Epithelial cell of esophagus (primary cell): Measurements from ENCODE around the gene FBXL19.

Experiments
- DNase-seq: peaks from one replicate; pipeline ENCODE4 v3.0.0; 2010; ENCODE audit warnings: low read depth
- H3K4me3 ChIP-seq: 2 replicates; pipeline ENCODE4 v1.5.1; 2011; ENCODE audit warnings: mild to moderate bottlenecking, low read length, control low read depth
- CTCF ChIP-seq: IDR thresholded peaks from 2 replicates; pipeline ENCODE4 v1.5.1; 2011; ENCODE audit warnings: low read depth, mild to moderate bottlenecking, low read length, control low read depth, inconsistent platforms; ENCODE audit not compliant: insufficient read depth; ENCODE audit errors: missing control alignments

FBXL19 gene

GRCh38 chr16:30882429-30883310 is 40.7 kb upstream of the FBXL19 start:
- no peak overlapping the region for H3K4me3 ChIP-seq
- TF ChIP-seq CTCF: no peak
- no peak for DNase-seq

DNA sequence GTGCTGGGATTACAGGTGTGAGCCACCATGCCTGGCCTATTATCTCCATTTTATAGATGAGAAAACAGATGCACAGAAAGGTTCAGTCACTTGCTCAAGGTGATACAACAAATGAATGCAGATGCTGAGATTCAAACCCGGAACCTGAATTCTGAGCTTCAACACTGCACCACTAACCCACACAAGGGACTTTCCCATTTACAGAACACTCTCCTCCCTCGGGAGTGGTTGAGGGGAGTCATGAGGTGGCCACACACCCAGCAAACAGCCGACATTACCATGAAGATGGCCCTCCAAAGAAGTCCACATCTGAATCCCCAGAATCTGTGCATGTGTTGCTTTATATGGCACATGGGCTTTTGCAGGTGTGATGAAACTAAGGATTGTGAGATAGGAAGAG is 38.6 kb upstream of the FBXL19 start:
- no peak for DNase-seq
- no peak for TF ChIP-seq CTCF

GRCh38 chr16:30885196-30885595 is 38.2 kb upstream of the FBXL19 start:
- DNase-seq: no peak

More for the DNA sequence above, 38.6 kb upstream of the FBXL19 start:
- no peak overlapping the region for H3K4me3 ChIP-seq

GRCh38 chr16:30886145-30886544 is 37.2 kb upstream of the FBXL19 start:
- TF ChIP-seq CTCF: no peak
- no peak for DNase-seq
- no peak overlapping the region for H3K4me3 ChIP-seq

More at GRCh38 chr16:30885196-30885595, 38.2 kb upstream of the FBXL19 start:
- H3K4me3 ChIP-seq: no peak overlapping the region
- TF ChIP-seq CTCF: no peak

DNA sequence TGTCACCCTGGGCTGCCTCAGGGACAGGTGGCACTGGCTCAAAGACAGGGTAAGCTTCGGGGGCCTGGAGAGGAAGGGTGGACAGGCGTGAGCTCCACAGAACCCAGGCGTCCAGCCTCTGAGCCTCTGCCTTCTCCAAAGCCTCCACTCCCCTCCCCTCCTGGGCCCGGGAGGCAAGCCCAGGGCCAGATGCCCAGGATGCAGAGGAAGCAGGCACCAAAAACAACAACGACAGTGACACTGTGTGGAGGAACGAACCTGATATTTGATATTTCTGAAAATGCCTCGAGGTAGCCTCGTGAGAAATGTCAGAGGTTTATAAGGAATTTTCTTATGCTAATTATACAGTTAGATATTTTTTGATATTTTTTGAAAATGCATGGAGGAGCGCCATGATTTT is 35.4 kb upstream of the FBXL19 start:
- H3K4me3 ChIP-seq: no peak overlapping the region
- TF ChIP-seq CTCF: no peak
- no peak for DNase-seq

- no peak for TF ChIP-seq CTCF
- no peak overlapping the region for H3K4me3 ChIP-seq
- DNase-seq: no peak
These were observed 34.4 kb upstream of the FBXL19 start for GRCh38 chr16:30888856-30889499.
